ENCODE measurements around the gene UNC50. TPM values are rescaled to one million over a fixed set of nuclear protein-coding genes. Genes with fewer than 3 reads are reported as not detected.

The UNC50 gene
- total and polyA plus RNA-seq, 2 experiments from 2014 or later, result 38.7 to 49.4 TPM

DNA sequence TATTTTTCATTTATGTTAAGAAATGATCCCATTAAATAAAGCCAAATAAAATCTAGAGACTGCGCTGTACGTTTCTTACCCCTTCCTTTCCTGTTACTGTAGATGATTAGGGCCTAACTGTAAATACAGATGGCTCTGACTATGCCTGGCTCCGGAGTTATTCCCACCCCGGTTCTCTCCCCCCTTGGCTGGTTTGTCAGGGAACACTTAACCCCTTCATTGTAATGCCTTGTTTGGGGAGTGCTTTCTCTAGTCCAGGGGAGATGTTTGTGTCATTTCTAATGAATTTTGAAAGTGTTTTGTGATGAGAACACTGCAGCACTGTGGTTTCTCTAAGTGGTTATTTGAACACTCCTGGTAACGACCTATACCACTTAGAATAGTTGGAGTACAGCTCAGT is 8.8 kb downstream of the UNC50 start:
- H3K4me2 ChIP-seq, result no peak overlapping the region
- Mint-ChIP-seq H3K4me1 (peaks cover 3% of the 10 kb centered on the region; the same call in 2 of the 3 replicates), H3K27me3 (ENCODE audit: insufficient read depth, low read depth, poor library complexity) (peaks cover 2% of the 10 kb centered on the region), H3K27ac (no peak overlapping the region), H3K36me3 (ENCODE audit: low read depth) (peaks cover 36% of the 10 kb centered on the region), H3K4me3 (no peak overlapping the region), H3K9me3 (no peaks in the 10 kb centered on the region)
- no peaks in the 10 kb centered on the region for H3F3A ChIP-seq (replicated peaks; ENCODE audit: low read depth)
- no peaks in the 10 kb centered on the region for H3K4me1 ChIP-seq (ENCODE audit: insufficient read depth)
- H3K36me3 ChIP-seq (ENCODE audit: insufficient read depth), result peaks cover 9% of the 10 kb centered on the region; the same call in 1 of the 2 replicates
- H3K9me2 ChIP-seq (ENCODE audit: insufficient read depth), result no peaks in the 10 kb centered on the region
- no peak for DNase-seq (ENCODE audit: low spot score)
- TF ChIP-seq ZNF114 (CRISPR knock-in tag; IDR thresholded peaks at IDR 0.05) (no peak), CREB1 (CRISPR knock-in tag; IDR thresholded peaks at IDR 0.05; ENCODE audit: low read depth) (no peak), NANOG (IDR thresholded peaks at IDR 0.05; ENCODE audit: borderline replicate concordance) (no peak), EZH2phosphoT487 (IDR thresholded peaks at IDR 0.05; ENCODE audit: unreplicated experiment) (no peak), JUNB (IDR thresholded peaks at IDR 0.05; ENCODE audit: unreplicated experiment) (no peak), ZNF331 (CRISPR knock-in tag; IDR thresholded peaks at IDR 0.05; ENCODE audit: low read depth) (no peak), POLR2AphosphoS5 (IDR thresholded peaks at IDR 0.05; ENCODE audit: low read depth) (no peak)
- TF ChIP-seq, protein P1, sequence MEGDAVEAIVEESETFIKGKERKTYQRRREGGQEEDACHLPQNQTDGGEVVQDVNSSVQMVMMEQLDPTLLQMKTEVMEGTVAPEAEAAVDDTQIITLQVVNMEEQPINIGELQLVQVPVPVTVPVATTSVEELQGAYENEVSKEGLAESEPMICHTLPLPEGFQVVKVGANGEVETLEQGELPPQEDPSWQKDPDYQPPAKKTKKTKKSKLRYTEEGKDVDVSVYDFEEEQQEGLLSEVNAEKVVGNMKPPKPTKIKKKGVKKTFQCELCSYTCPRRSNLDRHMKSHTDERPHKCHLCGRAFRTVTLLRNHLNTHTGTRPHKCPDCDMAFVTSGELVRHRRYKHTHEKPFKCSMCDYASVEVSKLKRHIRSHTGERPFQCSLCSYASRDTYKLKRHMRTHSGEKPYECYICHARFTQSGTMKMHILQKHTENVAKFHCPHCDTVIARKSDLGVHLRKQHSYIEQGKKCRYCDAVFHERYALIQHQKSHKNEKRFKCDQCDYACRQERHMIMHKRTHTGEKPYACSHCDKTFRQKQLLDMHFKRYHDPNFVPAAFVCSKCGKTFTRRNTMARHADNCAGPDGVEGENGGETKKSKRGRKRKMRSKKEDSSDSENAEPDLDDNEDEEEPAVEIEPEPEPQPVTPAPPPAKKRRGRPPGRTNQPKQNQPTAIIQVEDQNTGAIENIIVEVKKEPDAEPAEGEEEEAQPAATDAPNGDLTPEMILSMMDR (conservative IDR thresholded peaks at IDR 0.05; ENCODE audit: low read depth in 2 of 2), result no peak
- TF ChIP-seq, protein P2, sequence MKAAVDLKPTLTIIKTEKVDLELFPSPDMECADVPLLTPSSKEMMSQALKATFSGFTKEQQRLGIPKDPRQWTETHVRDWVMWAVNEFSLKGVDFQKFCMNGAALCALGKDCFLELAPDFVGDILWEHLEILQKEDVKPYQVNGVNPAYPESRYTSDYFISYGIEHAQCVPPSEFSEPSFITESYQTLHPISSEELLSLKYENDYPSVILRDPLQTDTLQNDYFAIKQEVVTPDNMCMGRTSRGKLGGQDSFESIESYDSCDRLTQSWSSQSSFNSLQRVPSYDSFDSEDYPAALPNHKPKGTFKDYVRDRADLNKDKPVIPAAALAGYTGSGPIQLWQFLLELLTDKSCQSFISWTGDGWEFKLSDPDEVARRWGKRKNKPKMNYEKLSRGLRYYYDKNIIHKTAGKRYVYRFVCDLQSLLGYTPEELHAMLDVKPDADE (IDR thresholded peaks at IDR 0.05), result no peak
- H3K27ac ChIP-seq (ENCODE audit: low read depth), result no peak overlapping the region
- H3K4me3 ChIP-seq, result no peak overlapping the region
- no peaks in the 10 kb centered on the region for H3K79me2 ChIP-seq (replicated peaks; ENCODE audit: insufficient read depth)
- no peak for ATAC-seq
- peaks cover 7% of the 10 kb centered on the region; the same call in 1 of the 2 replicates for H4K20me1 ChIP-seq (replicated peaks; ENCODE audit: insufficient read depth)
- no peaks in the 10 kb centered on the region for H3K27me3 ChIP-seq (ENCODE audit: insufficient read depth)
- H2AFZ ChIP-seq, result no peak overlapping the region

DNA sequence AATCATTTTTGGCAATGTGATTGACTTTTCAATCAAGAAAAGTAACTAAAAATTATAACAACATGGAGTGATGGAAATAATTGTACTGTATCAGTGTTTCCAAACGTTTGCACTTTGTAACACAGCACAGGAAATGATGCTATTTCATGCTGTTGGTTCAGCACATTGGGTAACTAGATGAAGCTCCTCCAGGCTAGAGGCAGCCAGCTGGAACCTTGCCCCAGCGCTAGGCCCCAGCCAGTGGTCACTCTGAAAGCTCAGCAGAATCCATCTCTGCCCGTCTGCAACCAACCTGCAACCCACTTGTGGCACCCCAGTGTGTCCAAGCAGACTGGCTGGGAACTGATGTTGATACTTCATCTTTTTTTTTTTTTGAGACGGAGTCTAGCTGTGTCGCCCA is 15.3 kb downstream of the UNC50 start:
- Mint-ChIP-seq H3K9me3 (no peaks in the 10 kb centered on the region), H3K36me3 (ENCODE audit: low read depth) (no peaks in the 10 kb centered on the region), H3K27ac (no peak overlapping the region), H3K4me3 (no peak overlapping the region), H3K4me1 (peaks cover 3% of the 10 kb centered on the region; the same call in 2 of the 3 replicates), H3K27me3 (ENCODE audit: insufficient read depth, low read depth, poor library complexity) (no peaks in the 10 kb centered on the region)
- Histone ChIP-seq H3K4me2 (no peak overlapping the region), H3K27me3 (ENCODE audit: insufficient read depth) (no peaks in the 10 kb centered on the region), H3F3A (replicated peaks; ENCODE audit: low read depth) (no peaks in the 10 kb centered on the region), H4K20me1 (replicated peaks; ENCODE audit: insufficient read depth) (no peaks in the 10 kb centered on the region), H2AFZ (no peak overlapping the region), H3K4me3 (no peak overlapping the region), H3K27ac (ENCODE audit: low read depth) (no peak overlapping the region), H3K4me1 (ENCODE audit: insufficient read depth) (no peaks in the 10 kb centered on the region), H3K36me3 (ENCODE audit: insufficient read depth) (no peaks in the 10 kb centered on the region), H3K9me2 (ENCODE audit: insufficient read depth) (no peaks in the 10 kb centered on the region), H3K79me2 (replicated peaks; ENCODE audit: insufficient read depth) (no peaks in the 10 kb centered on the region)
- DNase-seq (ENCODE audit: low spot score), result no peak
- ATAC-seq, result no peak
- TF ChIP-seq JUNB (IDR thresholded peaks at IDR 0.05; ENCODE audit: unreplicated experiment) (no peak), EZH2phosphoT487 (IDR thresholded peaks at IDR 0.05; ENCODE audit: unreplicated experiment) (no peak), NANOG (IDR thresholded peaks at IDR 0.05; ENCODE audit: borderline replicate concordance) (no peak), ZNF114 (CRISPR knock-in tag; IDR thresholded peaks at IDR 0.05) (no peak), ZNF331 (CRISPR knock-in tag; IDR thresholded peaks at IDR 0.05; ENCODE audit: low read depth) (no peak), EZH2 (IDR thresholded peaks at IDR 0.05; ENCODE audit: low read depth, unreplicated experiment) (no peak), POLR2AphosphoS5 (IDR thresholded peaks at IDR 0.05; ENCODE audit: low read depth) (no peak), CREB1 (CRISPR knock-in tag; IDR thresholded peaks at IDR 0.05; ENCODE audit: low read depth) (no peak)
- TF ChIP-seq, protein P3, sequence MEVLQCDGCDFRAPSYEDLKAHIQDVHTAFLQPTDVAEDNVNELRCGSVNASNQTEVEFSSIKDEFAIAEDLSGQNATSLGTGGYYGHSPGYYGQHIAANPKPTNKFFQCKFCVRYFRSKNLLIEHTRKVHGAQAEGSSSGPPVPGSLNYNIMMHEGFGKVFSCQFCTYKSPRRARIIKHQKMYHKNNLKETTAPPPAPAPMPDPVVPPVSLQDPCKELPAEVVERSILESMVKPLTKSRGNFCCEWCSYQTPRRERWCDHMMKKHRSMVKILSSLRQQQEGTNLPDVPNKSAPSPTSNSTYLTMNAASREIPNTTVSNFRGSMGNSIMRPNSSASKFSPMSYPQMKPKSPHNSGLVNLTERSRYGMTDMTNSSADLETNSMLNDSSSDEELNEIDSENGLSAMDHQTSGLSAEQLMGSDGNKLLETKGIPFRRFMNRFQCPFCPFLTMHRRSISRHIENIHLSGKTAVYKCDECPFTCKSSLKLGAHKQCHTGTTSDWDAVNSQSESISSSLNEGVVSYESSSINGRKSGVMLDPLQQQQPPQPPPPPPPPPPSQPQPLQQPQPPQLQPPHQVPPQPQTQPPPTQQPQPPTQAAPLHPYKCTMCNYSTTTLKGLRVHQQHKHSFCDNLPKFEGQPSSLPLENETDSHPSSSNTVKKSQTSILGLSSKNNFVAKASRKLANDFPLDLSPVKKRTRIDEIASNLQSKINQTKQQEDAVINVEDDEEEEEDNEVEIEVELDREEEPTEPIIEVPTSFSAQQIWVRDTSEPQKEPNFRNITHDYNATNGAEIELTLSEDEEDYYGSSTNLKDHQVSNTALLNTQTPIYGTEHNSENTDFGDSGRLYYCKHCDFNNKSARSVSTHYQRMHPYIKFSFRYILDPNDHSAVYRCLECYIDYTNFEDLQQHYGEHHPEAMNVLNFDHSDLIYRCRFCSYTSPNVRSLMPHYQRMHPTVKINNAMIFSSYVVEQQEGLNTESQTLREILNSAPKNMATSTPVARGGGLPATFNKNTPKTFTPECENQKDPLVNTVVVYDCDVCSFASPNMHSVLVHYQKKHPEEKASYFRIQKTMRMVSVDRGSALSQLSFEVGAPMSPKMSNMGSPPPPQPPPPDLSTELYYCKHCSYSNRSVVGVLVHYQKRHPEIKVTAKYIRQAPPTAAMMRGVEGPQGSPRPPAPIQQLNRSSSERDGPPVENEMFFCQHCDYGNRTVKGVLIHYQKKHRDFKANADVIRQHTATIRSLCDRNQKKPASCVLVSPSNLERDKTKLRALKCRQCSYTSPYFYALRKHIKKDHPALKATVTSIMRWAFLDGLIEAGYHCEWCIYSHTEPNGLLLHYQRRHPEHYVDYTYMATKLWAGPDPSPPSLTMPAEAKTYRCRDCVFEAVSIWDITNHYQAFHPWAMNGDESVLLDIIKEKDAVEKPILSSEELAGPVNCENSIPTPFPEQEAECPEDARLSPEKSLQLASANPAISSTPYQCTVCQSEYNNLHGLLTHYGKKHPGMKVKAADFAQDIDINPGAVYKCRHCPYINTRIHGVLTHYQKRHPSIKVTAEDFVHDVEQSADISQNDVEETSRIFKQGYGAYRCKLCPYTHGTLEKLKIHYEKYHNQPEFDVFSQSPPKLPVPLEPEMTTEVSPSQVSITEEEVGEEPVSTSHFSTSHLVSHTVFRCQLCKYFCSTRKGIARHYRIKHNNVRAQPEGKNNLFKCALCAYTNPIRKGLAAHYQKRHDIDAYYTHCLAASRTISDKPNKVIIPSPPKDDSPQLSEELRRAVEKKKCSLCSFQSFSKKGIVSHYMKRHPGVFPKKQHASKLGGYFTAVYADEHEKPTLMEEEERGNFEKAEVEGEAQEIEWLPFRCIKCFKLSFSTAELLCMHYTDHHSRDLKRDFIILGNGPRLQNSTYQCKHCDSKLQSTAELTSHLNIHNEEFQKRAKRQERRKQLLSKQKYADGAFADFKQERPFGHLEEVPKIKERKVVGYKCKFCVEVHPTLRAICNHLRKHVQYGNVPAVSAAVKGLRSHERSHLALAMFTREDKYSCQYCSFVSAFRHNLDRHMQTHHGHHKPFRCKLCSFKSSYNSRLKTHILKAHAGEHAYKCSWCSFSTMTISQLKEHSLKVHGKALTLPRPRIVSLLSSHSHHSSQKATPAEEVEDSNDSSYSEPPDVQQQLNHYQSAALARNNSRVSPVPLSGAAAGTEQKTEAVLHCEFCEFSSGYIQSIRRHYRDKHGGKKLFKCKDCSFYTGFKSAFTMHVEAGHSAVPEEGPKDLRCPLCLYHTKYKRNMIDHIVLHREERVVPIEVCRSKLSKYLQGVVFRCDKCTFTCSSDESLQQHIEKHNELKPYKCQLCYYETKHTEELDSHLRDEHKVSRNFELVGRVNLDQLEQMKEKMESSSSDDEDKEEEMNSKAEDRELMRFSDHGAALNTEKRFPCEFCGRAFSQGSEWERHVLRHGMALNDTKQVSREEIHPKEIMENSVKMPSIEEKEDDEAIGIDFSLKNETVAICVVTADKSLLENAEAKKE (CRISPR knock-in tag; IDR thresholded peaks at IDR 0.05), result no peak
- TF ChIP-seq, protein P2 (IDR thresholded peaks at IDR 0.05), result no peak

Data from GM23338 (cell line).